Body of pancreas (tissue), 4 donors: ENCODE measurements around the gene CYP4F2. TPM values are rescaled to one million over a fixed set of nuclear protein-coding genes. Genes with fewer than 3 reads are reported as not detected.
A peak's percentile ranks its signal among the peaks of the same experiment; 100 is the strongest.
"Not testable (repeated sequence)": the region's sequence is repeated elsewhere in the genome, so short reads cannot be mapped to it uniquely, and the experiment has no call there.

Experiments used
- ATAC-seq: fragments of 150-250 bp; one replicate; pipeline ENCODE4 v1.9.1; 2016
- DNase-seq, 4 donors: peaks; one replicate each; pipeline ENCODE4 v3.0.0-alpha.2; 2019
- H3K27ac ChIP-seq, 4 donors: fragments of 200-600 bp; sonication (generic); 1 replicate in 3 of 4; 2 replicates in 1 of 4; pipeline versions ENCODE4 v1.5.1 to v1.6.1; 2016 to 2019; ENCODE audit warnings: mild to moderate bottlenecking in 1 of 4, mixed read lengths in 1 of 4, moderate library complexity in 1 of 4
- H3K27me3 ChIP-seq, 2 donors: fragments of 200-600 bp; sonication (generic); one replicate each; pipeline ENCODE4 v1.6.0; 2016; ENCODE audit warnings: mild to moderate bottlenecking in 1 of 2
- H3K36me3 ChIP-seq, 2 donors: fragments of 200-600 bp; sonication (generic); replicated peaks in 1 of 2; 2 replicates each; pipeline ENCODE4 v1.5.1; 2016; ENCODE audit warnings: low read depth in 2 of 2; ENCODE audit not compliant: insufficient read depth in 1 of 2
- H3K4me1 ChIP-seq: fragments of 200-600 bp; sonication (generic); one replicate; pipeline ENCODE4 v1.6.0; 2016
- H3K4me3 ChIP-seq, 2 donors: fragments of 200-600 bp; sonication (generic); 1 replicate in 1 of 2; 2 replicates in 1 of 2; pipeline ENCODE4 v1.5.1; 2016 to 2019
- H3K9me3 ChIP-seq, 3 donors: fragments of 200-600 bp; sonication (generic); 1 replicate in 2 of 3; 2 replicates in 1 of 3; pipeline ENCODE4 v1.5.1; 2016
- CTCF ChIP-seq, 7 experiments: fragments of 450-650 bp in 4 of 7; fragments of 200-600 bp in 3 of 7; sonication (generic) in 3 of 7; IDR thresholded peaks; one replicate each; pipeline ENCODE4 v1.5.1; 2016 to 2019; ENCODE audit warnings: antibody characterized with exemption in 7 of 7
- POLR2A ChIP-seq, 3 donors: fragments of 450-650 bp; IDR thresholded peaks; one replicate each; pipeline ENCODE4 v1.6.1; 2016; ENCODE audit warnings: antibody characterized with exemption in 3 of 3, mild to moderate bottlenecking in 2 of 3
- WGBS, 2 donors: methylation state at CpG; one replicate each; pipeline ENCODE4 v1.1.5; 2017; 5-methylcytosine and 5-hydroxymethylcytosine counted together
- intact Hi-C: fragments of 100-400 bp; cut with DNase I; formaldehyde crosslinking; loops from one replicate; pipeline ENCODE4 v1.15.1; 2023
- total RNA-seq, 2 donors: library from RNA; depleted of rRNA; stranded (reverse); fragments of >200 nt; gene quantifications; one replicate each; pipeline ENCODE4 v1.1.0, GENCODE V29; 2016

CYP4F2 gene
- total RNA-seq, 2 donors from 2014 or later, result not detected

- no peaks in the 10 kb centered on the region for H3K9me3 ChIP-seq
- WGBS, 2 donors, result 28 to 34% methylated on average over 7 of the region's 7 CpGs
- ATAC-seq (no peak), DNase-seq (no peak)
- H3K4me3 ChIP-seq, result no peak overlapping the region
- H3K4me1 ChIP-seq, result no peaks in the 10 kb centered on the region
- H3K27me3 ChIP-seq, result peaks cover 0 to 5% of the 10 kb centered on the region in 2 donors
- intact Hi-C loops, result no loop called here
- TF ChIP-seq CTCF (IDR thresholded peaks at IDR 0.05) (no peak), POLR2A (IDR thresholded peaks at IDR 0.05) (no peak)
- H3K36me3 ChIP-seq, result no peaks in the 10 kb centered on the region
- no peak overlapping the region for H3K27ac ChIP-seq
These were observed 35.4 kb downstream of the CYP4F2 start for GRCh38 chr19:15862444-15862843.

DNA sequence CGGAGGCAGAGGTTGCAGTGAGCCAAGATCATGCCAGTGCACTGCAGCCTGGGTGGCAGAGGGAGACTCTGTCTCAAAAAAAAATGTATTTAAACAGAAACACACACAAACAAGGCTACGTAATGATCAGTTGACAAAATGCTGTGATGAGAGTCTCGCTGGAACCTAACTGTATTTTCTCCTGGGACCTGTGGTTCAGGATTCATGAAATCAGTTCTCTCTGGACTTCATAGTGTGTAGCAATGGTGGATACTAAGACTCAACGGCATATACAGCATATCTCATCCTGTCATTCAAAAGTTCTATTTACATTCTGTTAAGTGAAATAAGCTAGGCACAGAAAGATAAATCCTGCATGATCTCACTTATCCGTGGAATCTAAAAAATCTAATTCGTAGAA is 37.4 kb downstream of the CYP4F2 start:
- Histone ChIP-seq H3K4me3 (no peak overlapping the region), H3K36me3 (no peaks in the 10 kb centered on the region), H3K27ac (no peak overlapping the region), H3K4me1 (no peaks in the 10 kb centered on the region), H3K27me3 (peaks cover 0 to 5% of the 10 kb centered on the region in 2 donors), H3K9me3 (no peaks in the 10 kb centered on the region)
- ATAC-seq (no peak), DNase-seq (no peak)
- no peak for TF ChIP-seq CTCF (IDR thresholded peaks at IDR 0.05)
- TF ChIP-seq POLR2A (IDR thresholded peaks at IDR 0.05), result no peak
- intact Hi-C loops, result no loop called here
- WGBS, 2 donors, result 49 to 55% methylated on average over 6 of the region's 6 CpGs

GRCh38 chr19:15859187-15859586 is 38.7 kb downstream of the CYP4F2 start:
- Histone ChIP-seq H3K9me3 (no peaks in the 10 kb centered on the region), H3K4me1 (no peaks in the 10 kb centered on the region), H3K4me3 (no peak overlapping the region), H3K27me3 (peaks cover 0 to 5% of the 10 kb centered on the region in 2 donors), H3K36me3 (no peaks in the 10 kb centered on the region), H3K27ac (no peak overlapping the region)
- ATAC-seq, result no peak
- no peak for TF ChIP-seq POLR2A (IDR thresholded peaks at IDR 0.05)
- no peak for TF ChIP-seq CTCF (IDR thresholded peaks at IDR 0.05)
- DNase-seq, result no peak
- 46 to 60% methylated on average over 6 of the region's 6 CpGs for WGBS, 2 donors
- intact Hi-C loops, result no loop called here

DNA sequence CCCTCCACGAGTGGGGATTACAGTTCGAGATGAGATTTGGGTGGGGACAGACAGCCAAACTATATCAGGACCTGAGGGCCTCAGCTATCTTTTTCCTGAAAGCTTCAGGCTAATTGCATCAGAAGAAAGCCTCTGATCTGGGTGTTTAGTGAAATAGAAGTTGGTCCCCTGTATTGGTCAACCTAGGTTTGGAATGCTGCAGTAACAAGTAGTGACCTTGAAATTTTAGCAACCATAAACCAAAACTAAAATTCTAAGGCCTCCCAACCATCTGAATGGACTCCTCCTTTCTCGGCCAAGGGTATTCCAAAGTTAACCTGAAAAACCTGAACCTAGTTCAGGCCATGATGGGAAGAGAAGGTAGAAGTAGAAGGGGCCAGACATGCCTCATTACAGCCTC is 47.5 kb downstream of the CYP4F2 start:
- Histone ChIP-seq H3K27ac (no peak overlapping the region), H3K9me3 (no peaks in the 10 kb centered on the region), H3K36me3 (no peaks in the 10 kb centered on the region), H3K27me3 (no peaks in the 10 kb centered on the region), H3K4me3 (no peak overlapping the region), H3K4me1 (no peaks in the 10 kb centered on the region)
- DNase-seq, result no peak
- intact Hi-C loops, result no loop called here
- 66 to 92% methylated on average over 1 to 3 of the region's 3 CpGs for WGBS, 2 donors
- no peak for ATAC-seq
- TF ChIP-seq CTCF (IDR thresholded peaks at IDR 0.05) (no peak), POLR2A (IDR thresholded peaks at IDR 0.05) (no peak)

DNA sequence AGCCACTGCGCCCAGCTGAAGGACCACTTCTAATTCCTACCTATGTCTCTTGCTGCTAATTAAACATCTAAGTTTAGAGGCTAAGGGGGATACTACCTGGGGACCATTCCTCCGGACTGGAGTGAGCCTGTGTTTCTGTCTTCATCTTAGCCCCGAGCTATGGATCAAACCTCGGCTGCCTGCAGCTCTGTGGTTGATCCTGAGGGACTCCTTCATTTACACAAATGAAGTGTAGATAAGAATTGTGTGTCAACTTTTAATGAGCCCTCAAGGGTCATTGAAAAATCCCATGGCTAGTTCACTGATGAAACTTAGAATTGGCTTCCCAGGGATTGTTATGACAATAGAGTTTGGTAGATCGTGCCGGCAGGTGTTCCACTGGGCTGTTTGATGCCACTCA is 51.0 kb downstream of the CYP4F2 start:
- ATAC-seq, result no peak
- H3K4me3 ChIP-seq, result no peak overlapping the region
- no peak for TF ChIP-seq CTCF (IDR thresholded peaks at IDR 0.05)
- TF ChIP-seq POLR2A (IDR thresholded peaks at IDR 0.05), result no peak

DNA sequence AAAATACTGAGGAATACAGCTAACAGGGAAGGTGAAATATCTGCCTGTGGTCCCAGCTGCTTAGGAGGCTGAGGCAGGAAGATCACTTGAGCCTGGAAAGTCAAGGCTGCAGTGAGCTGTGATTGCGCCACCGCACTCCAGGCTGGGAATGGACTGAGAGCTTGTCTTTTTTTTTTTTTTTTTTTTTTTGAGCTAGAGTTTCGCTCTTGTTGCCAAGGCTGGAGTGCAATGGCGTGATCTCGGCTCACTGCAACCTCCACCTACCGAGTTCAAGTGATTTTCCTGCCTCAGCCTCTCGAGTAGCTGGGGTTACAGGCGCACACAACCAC is 54.0 kb downstream of the CYP4F2 start:
- 49 to 70% methylated on average over 8 of the region's 8 CpGs for WGBS, 2 donors
- ATAC-seq, result not testable (repeated sequence)

More for the DNA sequence above, 51.0 kb downstream of the CYP4F2 start:
- DNase-seq, result no peak
- intact Hi-C loops, result no loop called here
- H3K27ac ChIP-seq, result no peak overlapping the region
- H3K27me3 ChIP-seq, result no peaks in the 10 kb centered on the region
- H3K4me1 ChIP-seq, result no peaks in the 10 kb centered on the region
- H3K9me3 ChIP-seq, result no peaks in the 10 kb centered on the region
- 52 to 80% methylated on average over 4 to 6 of the region's 6 CpGs for WGBS, 2 donors
- no peaks in the 10 kb centered on the region for H3K36me3 ChIP-seq

More for the DNA sequence above, 54.0 kb downstream of the CYP4F2 start:
- H3K4me3 ChIP-seq, H3K9me3 ChIP-seq, intact Hi-C loops, H3K27me3 ChIP-seq, H3K4me1 ChIP-seq, H3K36me3 ChIP-seq, H3K27ac ChIP-seq: not testable (repeated sequence)
- DNase-seq, result peak in 3 of 4 donors; percentile 20 to 33 (median 32)
